Stimulated activated CD4-positive, alpha-beta T cell treated with anti-CD3 and anti-CD28 coated beads, TNF-alpha, amount 100 ng/mL, for 48 hours (primary cell): ENCODE results near the gene NDUFAF8.
"Not testable (repeated sequence)": the region's sequence is repeated elsewhere in the genome, so short reads cannot be mapped to it uniquely, and the experiment has no call there.

Source experiments
- DNase-seq, 3 donors: peaks; one replicate each; pipeline ENCODE4 v3.0.0-alpha.2; 2020; ENCODE audit warnings: low read depth in 3 of 3

Gene NDUFAF8

GRCh38 chr17:81222906-81223761, 16.0 kb upstream of the NDUFAF8 start, which contains the start of gene CEP131:
TSS of gene CEP131 (minus strand) at chr17:81222965. CDS start at chr17:81220056, 2,909 bp downstream.
- peak; percentile 98 to 100 (median 100) for DNase-seq

- DNase-seq: no peak
These were observed 15.4 kb upstream of the NDUFAF8 start for GRCh38 chr17:81223762-81224130.

- DNase-seq: not testable (repeated sequence)
These were observed 11.5 kb upstream of the NDUFAF8 start for GRCh38 chr17:81227630-81228029.

GRCh38 chr17:81228420-81228819, 10.7 kb upstream of the NDUFAF8 start:
- no peak for DNase-seq

GRCh38 chr17:81228834-81229665, 10.1 kb upstream of the NDUFAF8 start:
- no peak for DNase-seq

- no peak for DNase-seq
These were observed 9.5 kb upstream of the NDUFAF8 start for GRCh38 chr17:81229666-81229920.

GRCh38 chr17:81230043-81230820, 8.9 kb upstream of the NDUFAF8 start:
- no peak for DNase-seq

GRCh38 chr17:81231121-81231645, 7.9 kb upstream of the NDUFAF8 start:
- DNase-seq: no peak

GRCh38 chr17:81231766-81232581, 7.1 kb upstream of the NDUFAF8 start:
- DNase-seq: no peak

GRCh38 chr17:81232616-81233241, 6.4 kb upstream of the NDUFAF8 start:
- no peak for DNase-seq

GRCh38 chr17:81233316-81233715, 5.8 kb upstream of the NDUFAF8 start:
- no peak for DNase-seq

GRCh38 chr17:81233811-81234505, 5.2 kb upstream of the NDUFAF8 start:
- DNase-seq: no peak

GRCh38 chr17:81234506-81234855, 4.6 kb upstream of the NDUFAF8 start:
- DNase-seq: no peak

- DNase-seq: no peak
These were observed 3.9 kb upstream of the NDUFAF8 start for GRCh38 chr17:81234940-81235821.

GRCh38 chr17:81235822-81236740, 3.0 kb upstream of the NDUFAF8 start:
- no peak for DNase-seq

- DNase-seq: no peak
These were observed 2.3 kb upstream of the NDUFAF8 start for GRCh38 chr17:81236784-81237183.

- DNase-seq: no peak
These were observed 1.3 kb upstream of the NDUFAF8 start for GRCh38 chr17:81237591-81238489.
